Activated CD8-positive, alpha-beta T cell treated with anti-CD3 and anti-CD28 coated beads for 36 hours (primary cell): ENCODE data around the gene NOC2L. TPM values are rescaled to one million over a fixed set of nuclear protein-coding genes. Genes with fewer than 3 reads are reported as not detected.
A peak's percentile ranks its signal among the peaks of the same experiment; 100 is the strongest.

Source experiments
- ATAC-seq: fragments of 200-7000 bp; cut with Tn5 transposase; one replicate; pipeline ENCODE4 v1.10.0; 2021; ENCODE audit warnings: mild to moderate bottlenecking, moderate library complexity
- CTCF ChIA-PET: fragments of 350-600 bp; sonication (Branson Sonifier 250); formaldehyde crosslinking; loops from one replicate; lab custom pipeline; 2021; ENCODE audit warnings: antibody characterized with exemption; lab: Charles Lee
- POLR2A ChIA-PET: fragments of 350-600 bp; sonication (Branson Sonifier 250); formaldehyde crosslinking; loops from one replicate; lab custom pipeline; 2021; ENCODE audit warnings: antibody characterized with exemption; lab: Charles Lee
- DNase-seq: peaks from one replicate; pipeline ENCODE4 v3.0.0-alpha.2; 2020
- H3K27ac Mint-ChIP-seq: one replicate; pipeline ENCODE4 v1.8.0; 2021; ENCODE audit warnings: mild to moderate bottlenecking, mixed read lengths
- H3K27me3 Mint-ChIP-seq: one replicate; pipeline ENCODE4 v1.8.0; 2021; ENCODE audit warnings: mixed read lengths
- H3K36me3 Mint-ChIP-seq: one replicate; pipeline ENCODE4 v1.8.0; 2021; ENCODE audit warnings: low read depth, mixed read lengths
- H3K4me1 Mint-ChIP-seq: one replicate; pipeline ENCODE4 v1.8.0; 2021; ENCODE audit warnings: low read depth, mixed read lengths
- H3K4me3 Mint-ChIP-seq: one replicate; pipeline ENCODE4 v1.8.0; 2021; ENCODE audit warnings: mild to moderate bottlenecking, moderate library complexity, mixed read lengths
- H3K9me3 Mint-ChIP-seq: one replicate; pipeline ENCODE4 v1.8.0; 2021; ENCODE audit warnings: mixed read lengths
- intact Hi-C: fragments of 100-400 bp; cut with micrococcal nuclease; formaldehyde crosslinking; loops from one replicate; pipeline ENCODE4 v1.10.0; 2022
- total RNA-seq, 2 experiments: library from RNA; stranded (reverse); gene quantifications; one replicate each; pipeline ENCODE4 v1.2.3, GENCODE V29; 2021
- TF ChIP-seq, protein P1 (sequence below): fragments of 200-600 bp; IDR thresholded peaks from one replicate; pipeline ENCODE4 v1.8.0; 2022; ENCODE audit warnings: antibody characterized with exemption, mild to moderate bottlenecking

NOC2L gene
- total RNA-seq, 2 experiments from 2014 or later: 138 to 139 TPM

DNA sequence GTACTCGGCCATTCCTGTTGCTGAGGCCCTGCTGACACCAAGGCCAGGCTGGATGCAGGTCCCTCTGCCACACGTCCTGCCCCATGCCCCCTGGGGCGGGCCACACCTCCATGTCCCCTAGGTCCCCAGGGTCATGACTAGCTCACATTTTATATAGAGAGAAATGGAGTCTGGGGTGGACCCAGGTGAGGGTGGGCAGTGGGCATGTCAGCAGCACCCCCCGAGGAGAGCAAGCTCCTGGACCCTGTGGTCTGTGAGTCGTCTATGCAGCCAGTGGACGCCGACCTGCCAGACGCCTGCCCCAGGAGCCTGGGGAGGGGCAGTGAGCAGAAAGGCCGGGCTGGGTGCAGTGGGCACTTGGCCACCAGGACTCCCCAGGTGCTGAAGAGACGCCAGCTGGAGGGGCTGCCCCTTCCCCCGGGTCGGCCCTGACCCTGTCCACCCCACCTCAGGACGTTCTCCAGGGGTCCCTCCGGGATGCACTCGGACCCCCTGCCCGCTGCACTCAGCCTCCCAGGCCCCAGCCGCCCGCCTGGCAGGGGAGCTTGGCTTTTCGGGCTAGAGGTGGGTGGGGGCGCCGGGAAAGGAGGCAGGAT, 19.4 kb downstream of the NOC2L start:
- CTCF ChIA-PET: interaction anchor here (0.9 to 1.5 kb wide), 4 partner anchors 13 to 62 kb away, joined by 3 read pairs; no protein-coding TSS in a partner anchor
- DNase-seq (no peak), ATAC-seq (no peak)
- Mint-ChIP-seq H3K4me3 (no peak overlapping the region), H3K27me3 (peaks cover 29% of the 10 kb centered on the region), H3K9me3 (no peaks in the 10 kb centered on the region), H3K27ac (no peak overlapping the region), H3K36me3 (peaks cover 2% of the 10 kb centered on the region), H3K4me1 (peaks cover 4% of the 10 kb centered on the region)
- intact Hi-C loops: no loop called here
- POLR2A ChIA-PET: interaction anchor here (1.6 kb wide), 1 partner anchor 23 kb away, joined by 3 read pairs; no protein-coding TSS in a partner anchor
- TF ChIP-seq, protein P1, sequence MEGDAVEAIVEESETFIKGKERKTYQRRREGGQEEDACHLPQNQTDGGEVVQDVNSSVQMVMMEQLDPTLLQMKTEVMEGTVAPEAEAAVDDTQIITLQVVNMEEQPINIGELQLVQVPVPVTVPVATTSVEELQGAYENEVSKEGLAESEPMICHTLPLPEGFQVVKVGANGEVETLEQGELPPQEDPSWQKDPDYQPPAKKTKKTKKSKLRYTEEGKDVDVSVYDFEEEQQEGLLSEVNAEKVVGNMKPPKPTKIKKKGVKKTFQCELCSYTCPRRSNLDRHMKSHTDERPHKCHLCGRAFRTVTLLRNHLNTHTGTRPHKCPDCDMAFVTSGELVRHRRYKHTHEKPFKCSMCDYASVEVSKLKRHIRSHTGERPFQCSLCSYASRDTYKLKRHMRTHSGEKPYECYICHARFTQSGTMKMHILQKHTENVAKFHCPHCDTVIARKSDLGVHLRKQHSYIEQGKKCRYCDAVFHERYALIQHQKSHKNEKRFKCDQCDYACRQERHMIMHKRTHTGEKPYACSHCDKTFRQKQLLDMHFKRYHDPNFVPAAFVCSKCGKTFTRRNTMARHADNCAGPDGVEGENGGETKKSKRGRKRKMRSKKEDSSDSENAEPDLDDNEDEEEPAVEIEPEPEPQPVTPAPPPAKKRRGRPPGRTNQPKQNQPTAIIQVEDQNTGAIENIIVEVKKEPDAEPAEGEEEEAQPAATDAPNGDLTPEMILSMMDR: no peak

DNA sequence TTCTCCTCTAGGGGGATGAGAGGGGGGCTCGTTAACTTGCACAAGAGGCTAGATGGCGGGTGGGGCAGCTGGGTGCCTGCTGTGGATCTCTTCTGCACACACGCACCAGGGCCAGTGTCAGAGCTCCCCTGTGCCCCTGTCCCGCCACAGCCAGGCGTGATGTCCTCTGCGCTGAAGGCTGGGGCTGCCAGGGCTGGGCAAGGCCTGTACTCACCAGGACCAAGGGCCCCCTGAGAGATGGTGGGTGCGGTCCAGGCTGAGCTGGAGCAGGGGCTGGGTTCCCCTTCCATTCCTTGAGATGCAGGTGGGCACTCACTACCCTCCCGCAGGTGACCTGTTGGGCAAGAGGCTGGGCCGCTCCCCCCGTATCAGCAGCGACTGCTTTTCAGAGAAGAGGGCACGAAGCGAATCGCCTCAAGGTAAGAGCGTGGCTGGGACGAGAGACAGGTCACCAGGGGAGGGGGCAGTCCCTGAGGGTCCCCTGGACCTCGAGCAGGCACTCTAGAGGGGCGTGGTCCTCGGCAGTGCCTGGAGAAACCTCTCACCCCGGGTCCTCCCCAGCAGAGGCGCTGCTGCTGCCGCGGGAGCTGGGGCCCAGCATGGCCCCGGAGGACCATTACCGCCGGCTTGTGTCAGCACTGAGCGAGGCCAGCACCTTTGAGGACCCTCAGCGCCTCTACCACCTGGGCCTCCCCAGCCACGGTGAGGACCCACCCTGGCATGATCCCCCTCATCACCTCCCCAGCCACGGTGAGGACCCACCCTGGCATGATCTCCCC, 20.2 kb downstream of the NOC2L start:
- intact Hi-C loops: no loop called here
- TF ChIP-seq, protein P1: no peak
- Mint-ChIP-seq H3K4me3 (no peak overlapping the region), H3K27me3 (peaks cover 29% of the 10 kb centered on the region), H3K27ac (no peak overlapping the region), H3K36me3 (no peaks in the 10 kb centered on the region), H3K9me3 (no peaks in the 10 kb centered on the region), H3K4me1 (peaks cover 4% of the 10 kb centered on the region)
- ChIA-PET CTCF (interaction anchor here (1.1 to 1.4 kb wide), 6 partner anchors 13 to 85 kb away, joined by 3 to 6 read pairs (median 3); no protein-coding TSS in a partner anchor), POLR2A (interaction anchor here (1.0 to 1.2 kb wide), 2 partner anchors 8 to 11 kb away, joined by 3 to 4 read pairs; no protein-coding TSS in a partner anchor)
- ATAC-seq (no peak), DNase-seq (no peak)

DNA sequence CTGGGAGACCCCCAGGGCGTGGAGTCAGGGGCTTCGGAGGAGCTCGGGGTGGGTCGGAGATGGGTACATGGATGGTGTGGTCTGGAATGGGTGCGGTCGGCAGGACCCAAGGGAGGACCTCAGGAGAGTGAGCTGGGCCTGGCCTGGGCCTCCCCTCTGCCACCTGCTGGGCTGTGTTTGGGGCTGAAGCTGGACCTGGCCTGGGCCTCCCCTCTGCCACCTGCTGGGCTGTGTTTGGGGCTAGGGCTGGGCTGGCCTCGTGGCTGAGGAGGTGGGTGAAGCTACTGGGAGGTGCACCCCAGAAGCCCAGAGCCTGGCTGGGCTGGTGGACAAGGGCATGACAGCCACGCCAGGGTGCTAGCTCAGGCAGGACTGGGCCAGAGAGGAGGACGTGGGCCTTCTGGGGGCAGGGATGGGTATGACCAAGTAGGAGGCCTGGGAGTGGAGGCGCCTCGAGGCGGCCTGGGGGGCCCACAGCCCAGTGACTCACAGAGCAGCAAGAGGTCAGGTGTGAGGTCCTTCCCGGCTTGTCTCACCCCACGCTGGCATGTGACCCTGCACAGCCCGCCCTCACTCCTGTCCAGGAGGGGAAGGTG, 20.9 kb downstream of the NOC2L start:
- no peaks in the 10 kb centered on the region for H3K36me3 Mint-ChIP-seq
- ATAC-seq (peak; percentile 41), DNase-seq (no peak)
- ChIA-PET POLR2A (interaction anchor here (1.0 to 1.2 kb wide), 2 partner anchors 8 to 10 kb away, joined by 3 to 4 read pairs; no protein-coding TSS in a partner anchor), CTCF (interaction anchor here (1.1 to 1.4 kb wide), 5 partner anchors 12 to 86 kb away, joined by 3 to 6 read pairs (median 3); no protein-coding TSS in a partner anchor)
- H3K9me3 Mint-ChIP-seq: no peaks in the 10 kb centered on the region
- peaks cover 31% of the 10 kb centered on the region for H3K27me3 Mint-ChIP-seq
- intact Hi-C loops: no loop called here
- H3K4me1 Mint-ChIP-seq: peaks cover 4% of the 10 kb centered on the region
- no peak overlapping the region for H3K27ac Mint-ChIP-seq
- TF ChIP-seq, protein P1: no peak
- H3K4me3 Mint-ChIP-seq: no peak overlapping the region

DNA sequence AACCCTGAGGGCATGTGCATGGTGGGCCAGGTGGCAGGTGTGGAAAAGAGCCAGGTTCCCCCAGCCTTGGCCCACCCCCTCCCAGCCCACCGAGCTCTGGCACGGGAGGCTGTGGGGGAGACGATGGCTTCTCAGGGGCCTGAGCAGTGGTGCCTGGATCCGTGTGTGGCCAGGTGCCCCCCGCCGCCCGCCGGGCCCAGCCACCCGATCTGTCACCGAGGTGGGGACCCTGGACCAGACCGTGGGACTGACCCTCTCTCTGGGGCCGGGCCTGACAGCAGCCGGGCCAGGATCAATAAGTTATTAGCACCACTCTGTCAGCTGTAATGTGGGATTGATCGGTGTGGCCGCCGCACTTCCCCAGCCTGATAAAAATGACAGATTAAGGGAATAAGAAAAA, 21.5 kb downstream of the NOC2L start:
- intact Hi-C loops: no loop called here
- ATAC-seq (no peak), DNase-seq (no peak)
- ChIA-PET POLR2A (interaction anchor here (1.0 kb wide), 1 partner anchor 9 kb away, joined by 3 read pairs; no protein-coding TSS in a partner anchor), CTCF (interaction anchor here (1.1 to 1.4 kb wide), 3 partner anchors 31 to 86 kb away, joined by 3 to 6 read pairs (median 4); no protein-coding TSS in a partner anchor)
- Mint-ChIP-seq H3K27me3 (peaks cover 31% of the 10 kb centered on the region), H3K27ac (no peak overlapping the region), H3K9me3 (no peaks in the 10 kb centered on the region), H3K36me3 (no peaks in the 10 kb centered on the region), H3K4me1 (peaks cover 4% of the 10 kb centered on the region), H3K4me3 (no peak overlapping the region)
- TF ChIP-seq, protein P1: no peak
